GM12873 (cell line): Measurements from ENCODE around the gene RAP1B.

Source experiments
- CTCF ChIP-seq: IDR thresholded peaks from 2 replicates; pipeline ENCODE4 v1.5.1; 2012; ENCODE audit warnings: low read depth, mild to moderate bottlenecking, moderate library complexity, low read length, control low read depth; ENCODE audit not compliant: insufficient read depth; ENCODE audit errors: missing control alignments

RAP1B gene

GRCh38 chr12:68611094-68611805 lies 551 bp downstream of the RAP1B start:
- TF ChIP-seq CTCF = no peak

- no peak for TF ChIP-seq CTCF
Measured at GRCh38 chr12:68611806-68612160, 1.1 kb downstream of the RAP1B start.

GRCh38 chr12:68612202-68612601 lies 1.5 kb downstream of the RAP1B start:
- no peak for TF ChIP-seq CTCF

- no peak for TF ChIP-seq CTCF
Measured at GRCh38 chr12:68612697-68613096, 2.0 kb downstream of the RAP1B start.

GRCh38 chr12:68613209-68613904 lies 2.7 kb downstream of the RAP1B start:
- no peak for TF ChIP-seq CTCF

- TF ChIP-seq CTCF = no peak
Measured at GRCh38 chr12:68614105-68614679, 3.5 kb downstream of the RAP1B start.

- TF ChIP-seq CTCF = no peak
Measured at GRCh38 chr12:68614769-68615168, 4.1 kb downstream of the RAP1B start.
